GM20000 (cell line): ENCODE data around the gene SH3RF3.

Experiments used
- DNase-seq: peaks from one replicate; pipeline ENCODE4 v3.0.0; 2012; ENCODE audit warnings: low spot score
- CTCF ChIP-seq: IDR thresholded peaks from 2 replicates; pipeline ENCODE4 v1.5.1; 2012; ENCODE audit warnings: mild to moderate bottlenecking, control low read depth; ENCODE audit errors: extremely low read depth, missing control alignments

SH3RF3 gene

GRCh38 chr2:109537565-109538222, 408.7 kb downstream of the SH3RF3 start:
- no peak for DNase-seq
- TF ChIP-seq CTCF = no peak

- no peak for DNase-seq
- no peak for TF ChIP-seq CTCF
These were observed 409.5 kb downstream of the SH3RF3 start for GRCh38 chr2:109538546-109538945.

- no peak for DNase-seq
- no peak for TF ChIP-seq CTCF
These were observed 413.4 kb downstream of the SH3RF3 start for GRCh38 chr2:109542384-109542783.

GRCh38 chr2:109545828-109546713, 417.1 kb downstream of the SH3RF3 start:
- peak; percentile 49 for DNase-seq
- peak; percentile 79 for TF ChIP-seq CTCF

- DNase-seq = no peak
- TF ChIP-seq CTCF = no peak
These were observed 418.3 kb downstream of the SH3RF3 start for GRCh38 chr2:109547280-109547679.

- no peak for DNase-seq
- no peak for TF ChIP-seq CTCF
These were observed 420.1 kb downstream of the SH3RF3 start for GRCh38 chr2:109549016-109549590.
